HepG2 (cell line): Measurements from ENCODE around the gene GAS1. TPM values are rescaled to one million over a fixed set of nuclear protein-coding genes. Genes with fewer than 3 reads are reported as not detected.

Experiments
- ATAC-seq: fragments of 200-7000 bp; cut with Tn5 transposase; 3 replicates; pipeline ENCODE4 v1.9.1; 2020; ENCODE audit warnings: mild to moderate bottlenecking, moderate library complexity
- BruUV-seq: library from RNA; stranded (reverse); fragments of 400-500 nt; replicated peaks from 2 replicates; lab custom pipeline; 2021; lab: Mats Ljungman, UMichigan
- CTCF ChIA-PET: fragments of 300-600 bp; formaldehyde crosslinking; extraction: SDS; loops from one replicate; lab custom pipeline; 2021; ENCODE audit warnings: low total read pairs, inconsistent platforms, low intra/inter-chr PET ratio; lab: Yijun Ruan, JAX
- POLR2A ChIA-PET: fragments of 350-600 bp; sonication (Branson Sonifier 250); formaldehyde crosslinking; loops from one replicate; lab custom pipeline; 2020; ENCODE audit warnings: antibody characterized with exemption, inconsistent platforms; lab: Yijun Ruan, JAX
- DNase-seq: peaks from one replicate; pipeline ENCODE4 v3.0.0-alpha.2; 2015; ENCODE audit warnings: low spot score
- FAIRE-seq: peaks from 3 replicates; lab custom pipeline; 2011; peaks lifted over from hg19 to GRCh38; lab: Jason Lieb, UNC
- H2AFZ ChIP-seq: one replicate; pipeline ENCODE4 v1.6.1; 2011; ENCODE audit warnings: low read length, inconsistent platforms
- H3K27ac ChIP-seq: fragments of 300-600 bp; 3 replicates; pipeline ENCODE4 v1.8.0; 2011; ENCODE audit warnings: mixed run types, mild to moderate bottlenecking, mixed read lengths, low read length, inconsistent platforms; ENCODE audit not compliant: insufficient read depth; ENCODE audit errors: extremely low read length
- H3K27me3 ChIP-seq, 2 experiments: fragments of 200-600 bp in 1 of 2; 2 replicates in 1 of 2; 3 replicates in 1 of 2; pipeline versions ENCODE4 v1.6.0 to v1.8.0; 2011; ENCODE audit warnings: low read length in 2 of 2, mild to moderate bottlenecking in 2 of 2, moderate library complexity in 2 of 2, inconsistent platforms in 1 of 2; ENCODE audit not compliant: insufficient read depth in 2 of 2, control insufficient read depth in 1 of 2
- H3K36me3 ChIP-seq, 2 experiments: fragments of 200-600 bp in 1 of 2; replicated peaks in 1 of 2; 2 replicates in 1 of 2; 3 replicates in 1 of 2; pipeline versions ENCODE4 v1.5.1 to v1.8.0; 2011; ENCODE audit warnings: low read length in 2 of 2, inconsistent platforms in 1 of 2; ENCODE audit not compliant: insufficient read depth in 2 of 2, control insufficient read depth in 1 of 2
- H3K4me1 ChIP-seq: 2 replicates; pipeline ENCODE4 v1.5.1; 2012; ENCODE audit warnings: low read length, inconsistent platforms; ENCODE audit not compliant: insufficient read depth
- H3K4me2 ChIP-seq: 2 replicates; pipeline ENCODE4 v1.6.0; 2011; ENCODE audit warnings: low read depth, low read length, inconsistent platforms
- H3K4me3 ChIP-seq, 3 experiments: fragments of 200-600 bp in 1 of 3; sonication (generic), shearing (Covaris generic) in 1 of 3; replicated peaks in 1 of 3; 2 replicates each; pipeline ENCODE4 v1.5.1; 2011 to 2016; ENCODE audit warnings: low read length in 3 of 3, inconsistent platforms in 2 of 3, low read depth in 2 of 3, mild to moderate bottlenecking in 2 of 3, control low read depth in 1 of 3, mixed read lengths in 1 of 3; ENCODE audit not compliant: insufficient read depth in 1 of 3
- H3K79me2 ChIP-seq: one replicate; pipeline ENCODE4 v1.6.1; 2011; ENCODE audit warnings: low read length, inconsistent platforms; ENCODE audit not compliant: insufficient read depth
- H3K9ac ChIP-seq: 2 replicates; pipeline ENCODE4 v1.6.0; 2011; ENCODE audit warnings: mild to moderate bottlenecking, low read depth, low read length, inconsistent platforms; ENCODE audit not compliant: insufficient read depth
- H3K9me3 ChIP-seq: 2 replicates; pipeline ENCODE4 v1.5.1; 2012; ENCODE audit warnings: mild to moderate bottlenecking, low read length
- H4K20me1 ChIP-seq: 2 replicates; pipeline ENCODE4 v1.6.0; 2011; ENCODE audit warnings: inconsistent platforms, mild to moderate bottlenecking, low read length, moderate library complexity; ENCODE audit not compliant: insufficient read depth
- EZH2 ChIP-seq: conservative IDR thresholded peaks from 2 replicates; pipeline ENCODE4 v1.6.1; 2012; ENCODE audit warnings: mild to moderate bottlenecking, low read depth, low read length, moderate library complexity
- MAFG ChIP-seq: sonication (generic); formaldehyde crosslinking; IDR thresholded peaks from 2 replicates; pipeline ENCODE4 v1.5.1; 2020; ENCODE audit warnings: mild to moderate bottlenecking, missing genetic modification reagents
- RFX1 ChIP-seq: fragments of 450-650 bp; IDR thresholded peaks from 2 replicates; pipeline ENCODE4 v1.6.1; 2017
- SIN3B ChIP-seq: fragments of 150-350 bp; IDR thresholded peaks from 2 replicates; pipeline ENCODE4 v1.6.1; 2014; ENCODE audit warnings: low read length
- TAF1 ChIP-seq: sonication (generic); formaldehyde crosslinking; IDR thresholded peaks from 2 replicates; pipeline ENCODE4 v1.4.0; 2020; ENCODE audit warnings: missing genetic modification reagents
- ZNF350 ChIP-seq: sonication (generic); formaldehyde crosslinking; IDR thresholded peaks from 2 replicates; pipeline ENCODE4 v1.4.0; 2020; ENCODE audit warnings: mild to moderate bottlenecking, low read depth, missing genetic modification reagents, borderline replicate concordance
- ZNF740 ChIP-seq: sonication (generic); formaldehyde crosslinking; IDR thresholded peaks from 2 replicates; pipeline ENCODE4 v1.4.0; 2020; ENCODE audit warnings: missing genetic modification reagents
- WGBS: methylation state at CpG from one replicate; pipeline ENCODE4 v1.1.6; 2017; ENCODE audit warnings: low lambda C conversion rate; 5-methylcytosine and 5-hydroxymethylcytosine counted together
- in situ Hi-C: cut with HindIII; loops from 2 replicates; pipeline ENCODE4 v1.10.0; 2017; ENCODE audit warnings: low pct_unique_long_range_greater_than_20kb; ENCODE audit not compliant: extremely low pct_ligation_motif_present
- intact Hi-C: fragments of 100-400 bp; cut with micrococcal nuclease; formaldehyde crosslinking; loops from one replicate; pipeline ENCODE4 v1.10.0; 2022; ENCODE audit not compliant: unreplicated experiment
- polyA plus RNA-seq, 8 experiments: library from polyadenylated mRNA; depleted of rRNA in 3 of 8; stranded (reverse) in 7 of 8; unstranded in 1 of 8; fragments of >200 nt; fragmentation: Illumina TruSeq in 4 of 8; extraction: Trizol in 4 of 8; gene quantifications; 2 replicates each; pipeline versions ENCODE4 v1.2.1 to v1.2.3, GENCODE V29; 2011 to 2016; ENCODE audit warnings: low read depth in 4 of 8, missing spikeins in 1 of 8, mixed read lengths in 1 of 8; ENCODE audit not compliant: insufficient read depth in 1 of 8
- total RNA-seq, 5 experiments: library from RNA; depleted of rRNA; stranded (reverse); fragments of >200 nt; fragmentation: Illumina TruSeq; extraction: Trizol; gene quantifications; 2 replicates each; pipeline ENCODE4 v1.2.3, GENCODE V29; 2016; ENCODE audit warnings: low read depth in 1 of 5
- TF ChIP-seq, protein P1 (sequence below): sonication (generic); formaldehyde crosslinking; IDR thresholded peaks from 2 replicates; pipeline ENCODE4 v1.5.0; 2020; ENCODE audit warnings: mild to moderate bottlenecking, missing genetic modification reagents
- TF ChIP-seq, protein P2 (sequence below): sonication (generic); formaldehyde crosslinking; IDR thresholded peaks from 2 replicates; pipeline ENCODE4 v1.4.0; 2020; ENCODE audit warnings: mild to moderate bottlenecking, missing genetic modification reagents

The GAS1 gene
- total and polyA plus RNA-seq, 2 of the 13 experiments (the other 11 are each of a cell fraction or from before 2014, with no cell fraction given) = not detected

GRCh38 chr9:86960938-86961337 is 13.6 kb upstream of the GAS1 start:
- ChIA-PET CTCF (no interaction called here), POLR2A (no interaction called here)
- Histone ChIP-seq H2AFZ (no peak overlapping the region), H3K27me3 (peaks cover 0 to 12% of the 10 kb centered on the region in 2 experiments; a peak in 1 of 5 replicates), H3K4me3 (no peak overlapping the region), H3K27ac (no peak overlapping the region), H3K36me3 (no peaks in the 10 kb centered on the region), H3K9me3 (no peaks in the 10 kb centered on the region), H3K79me2 (no peaks in the 10 kb centered on the region), H3K4me2 (no peak overlapping the region), H4K20me1 (no peaks in the 10 kb centered on the region), H3K4me1 (no peaks in the 10 kb centered on the region), H3K9ac (no peak overlapping the region)
- DNase-seq = no peak
- no peak for ATAC-seq
- TF ChIP-seq RFX1 = no peak
- TF ChIP-seq SIN3B = no peak
- TF ChIP-seq TAF1 (CRISPR knock-in tag) = no peak
- no peak for TF ChIP-seq EZH2
- no peak for TF ChIP-seq MAFG (CRISPR knock-in tag)
- no peak for TF ChIP-seq ZNF740 (CRISPR knock-in tag)
- TF ChIP-seq, protein P1, sequence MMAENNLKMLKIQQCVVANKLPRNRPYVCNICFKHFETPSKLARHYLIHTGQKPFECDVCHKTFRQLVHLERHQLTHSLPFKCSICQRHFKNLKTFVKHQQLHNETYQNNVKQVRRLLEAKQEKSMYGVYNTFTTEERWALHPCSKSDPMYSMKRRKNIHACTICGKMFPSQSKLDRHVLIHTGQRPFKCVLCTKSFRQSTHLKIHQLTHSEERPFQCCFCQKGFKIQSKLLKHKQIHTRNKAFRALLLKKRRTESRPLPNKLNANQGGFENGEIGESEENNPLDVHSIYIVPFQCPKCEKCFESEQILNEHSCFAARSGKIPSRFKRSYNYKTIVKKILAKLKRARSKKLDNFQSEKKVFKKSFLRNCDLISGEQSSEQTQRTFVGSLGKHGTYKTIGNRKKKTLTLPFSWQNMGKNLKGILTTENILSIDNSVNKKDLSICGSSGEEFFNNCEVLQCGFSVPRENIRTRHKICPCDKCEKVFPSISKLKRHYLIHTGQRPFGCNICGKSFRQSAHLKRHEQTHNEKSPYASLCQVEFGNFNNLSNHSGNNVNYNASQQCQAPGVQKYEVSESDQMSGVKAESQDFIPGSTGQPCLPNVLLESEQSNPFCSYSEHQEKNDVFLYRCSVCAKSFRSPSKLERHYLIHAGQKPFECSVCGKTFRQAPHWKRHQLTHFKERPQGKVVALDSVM (CRISPR knock-in tag) = no peak
- TF ChIP-seq ZNF350 = no peak
- TF ChIP-seq, protein P2, sequence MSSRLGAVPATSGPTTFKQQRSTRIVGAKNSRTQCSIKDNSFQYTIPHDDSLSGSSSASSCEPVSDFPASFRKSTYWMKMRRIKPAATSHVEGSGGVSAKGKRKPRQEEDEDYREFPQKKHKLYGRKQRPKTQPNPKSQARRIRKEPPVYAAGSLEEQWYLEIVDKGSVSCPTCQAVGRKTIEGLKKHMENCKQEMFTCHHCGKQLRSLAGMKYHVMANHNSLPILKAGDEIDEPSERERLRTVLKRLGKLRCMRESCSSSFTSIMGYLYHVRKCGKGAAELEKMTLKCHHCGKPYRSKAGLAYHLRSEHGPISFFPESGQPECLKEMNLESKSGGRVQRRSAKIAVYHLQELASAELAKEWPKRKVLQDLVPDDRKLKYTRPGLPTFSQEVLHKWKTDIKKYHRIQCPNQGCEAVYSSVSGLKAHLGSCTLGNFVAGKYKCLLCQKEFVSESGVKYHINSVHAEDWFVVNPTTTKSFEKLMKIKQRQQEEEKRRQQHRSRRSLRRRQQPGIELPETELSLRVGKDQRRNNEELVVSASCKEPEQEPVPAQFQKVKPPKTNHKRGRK = no peak
- intact Hi-C loops (no loop called here), in situ Hi-C loops (no loop called here)
- WGBS = 40% methylated on average over 5 of the region's 6 CpGs
- no peak for FAIRE-seq
- no TSS peak for BruUV-seq
